GM13976 (cell line): ENCODE data around the gene FCN1.

ENCODE experiments used
- DNase-seq: peaks from one replicate; pipeline ENCODE4 v3.0.0; 2012; ENCODE audit warnings: low spot score
- in situ Hi-C: fragments of 300-500 bp; cut with MboI; formaldehyde crosslinking; loops from one replicate; pipeline ENCODE4 v1.12.0; 2022; ENCODE audit warnings: low sequenced_read_pairs, mixed read lengths, inconsistent platforms; ENCODE audit not compliant: unreplicated experiment
- TF ChIP-seq, protein P1 (sequence below): IDR thresholded peaks from 2 replicates; pipeline ENCODE4 v1.5.1; 2012; ENCODE audit warnings: borderline replicate concordance, mild to moderate bottlenecking; ENCODE audit not compliant: insufficient read depth; ENCODE audit errors: extremely low read depth, missing control alignments, control extremely low read depth

The FCN1 gene

DNA sequence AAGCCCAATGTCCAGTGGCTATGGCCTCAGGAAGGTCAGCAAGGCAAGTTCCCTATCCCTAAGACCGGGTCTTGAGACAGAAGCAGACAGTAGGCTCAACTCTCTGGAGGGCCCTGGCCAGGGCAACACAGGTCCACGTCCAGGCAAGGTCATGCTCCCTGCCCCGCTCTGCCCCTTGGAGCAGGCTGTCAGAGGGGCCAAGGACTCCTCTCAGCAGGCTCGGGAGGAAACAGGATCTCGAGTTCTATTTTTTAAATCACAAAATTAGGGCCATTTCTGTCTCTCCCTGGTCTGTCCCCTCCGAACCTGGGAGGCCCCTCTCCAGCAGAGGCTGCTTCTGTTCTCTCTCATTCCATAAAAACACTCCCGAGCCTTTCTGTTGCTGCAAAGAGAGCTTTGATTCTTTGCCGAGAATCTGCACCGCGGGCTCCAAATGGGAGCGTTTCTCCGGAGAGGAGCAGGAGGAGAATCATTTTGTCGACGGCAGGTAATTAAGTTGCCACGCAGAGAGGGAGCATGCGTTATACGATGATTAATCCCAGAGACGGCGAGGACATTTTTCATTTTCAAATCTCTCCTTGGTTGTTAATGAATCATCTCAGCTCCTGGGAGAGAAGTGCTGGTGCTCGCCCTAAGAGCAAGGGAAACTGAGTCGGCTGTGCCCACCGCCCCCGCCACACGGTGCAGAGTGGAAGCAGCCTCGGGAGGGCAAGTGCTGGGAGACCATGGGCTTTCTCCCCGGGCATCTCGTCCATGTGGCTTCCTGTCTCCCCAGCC is 24.5 kb upstream of the FCN1 start:
- no peak for DNase-seq
- TF ChIP-seq, protein P1, sequence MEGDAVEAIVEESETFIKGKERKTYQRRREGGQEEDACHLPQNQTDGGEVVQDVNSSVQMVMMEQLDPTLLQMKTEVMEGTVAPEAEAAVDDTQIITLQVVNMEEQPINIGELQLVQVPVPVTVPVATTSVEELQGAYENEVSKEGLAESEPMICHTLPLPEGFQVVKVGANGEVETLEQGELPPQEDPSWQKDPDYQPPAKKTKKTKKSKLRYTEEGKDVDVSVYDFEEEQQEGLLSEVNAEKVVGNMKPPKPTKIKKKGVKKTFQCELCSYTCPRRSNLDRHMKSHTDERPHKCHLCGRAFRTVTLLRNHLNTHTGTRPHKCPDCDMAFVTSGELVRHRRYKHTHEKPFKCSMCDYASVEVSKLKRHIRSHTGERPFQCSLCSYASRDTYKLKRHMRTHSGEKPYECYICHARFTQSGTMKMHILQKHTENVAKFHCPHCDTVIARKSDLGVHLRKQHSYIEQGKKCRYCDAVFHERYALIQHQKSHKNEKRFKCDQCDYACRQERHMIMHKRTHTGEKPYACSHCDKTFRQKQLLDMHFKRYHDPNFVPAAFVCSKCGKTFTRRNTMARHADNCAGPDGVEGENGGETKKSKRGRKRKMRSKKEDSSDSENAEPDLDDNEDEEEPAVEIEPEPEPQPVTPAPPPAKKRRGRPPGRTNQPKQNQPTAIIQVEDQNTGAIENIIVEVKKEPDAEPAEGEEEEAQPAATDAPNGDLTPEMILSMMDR = no peak
- in situ Hi-C loops = no loop called here

DNA sequence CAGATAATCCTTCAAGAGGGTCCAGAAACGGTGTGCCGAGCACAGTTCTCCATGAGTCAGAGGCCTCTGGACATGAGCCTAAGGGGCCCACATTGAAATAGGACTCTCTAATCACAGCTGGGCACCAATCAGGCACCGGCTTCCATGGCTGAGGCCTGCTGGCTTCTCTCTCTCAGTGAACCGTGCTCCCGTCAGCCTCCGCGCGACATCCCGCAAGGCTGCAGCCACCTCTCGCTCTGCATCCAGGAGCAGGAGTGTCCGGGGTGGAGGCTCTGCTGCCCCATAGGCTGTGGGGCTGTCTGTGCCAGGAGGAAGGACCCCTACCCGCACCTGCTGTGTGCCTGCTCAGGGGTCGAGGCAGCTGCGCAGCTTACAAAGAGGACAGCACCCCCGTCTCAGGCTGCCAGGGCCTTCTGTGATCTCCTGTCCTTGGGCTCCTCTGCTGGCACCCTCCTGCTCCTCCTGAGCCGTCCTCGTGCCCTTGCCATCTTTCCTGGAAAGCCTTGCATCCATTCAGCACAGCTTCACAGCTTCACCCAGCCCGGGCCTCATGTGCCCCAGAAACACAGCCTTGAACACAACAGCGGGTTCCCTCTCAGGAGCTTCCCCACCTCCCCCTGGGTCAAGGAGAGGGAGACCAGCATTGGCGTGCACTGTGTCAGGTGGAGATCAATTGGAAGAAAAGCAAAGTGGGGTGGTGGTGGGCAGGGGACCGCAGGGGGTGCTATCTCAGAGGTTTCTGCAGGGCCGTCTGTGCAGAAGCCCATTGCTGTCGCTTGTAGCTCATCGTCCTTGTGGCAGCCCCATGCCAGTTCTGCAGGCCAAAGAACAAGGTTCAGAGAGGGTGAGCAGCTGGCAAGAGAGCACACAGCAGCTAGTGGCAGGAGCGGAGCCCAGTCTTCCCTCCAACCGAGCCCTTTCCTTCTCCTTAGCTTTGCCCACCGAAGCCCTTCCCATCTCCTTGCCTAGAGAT is 22.8 kb upstream of the FCN1 start:
- in situ Hi-C loops = no loop called here
- TF ChIP-seq, protein P1 = no peak
- DNase-seq = no peak

- TF ChIP-seq, protein P1 = no peak
- no peak for DNase-seq
- in situ Hi-C loops = no loop called here
These were observed 22.1 kb upstream of the FCN1 start for GRCh38 chr9:134939836-134940235.

DNA sequence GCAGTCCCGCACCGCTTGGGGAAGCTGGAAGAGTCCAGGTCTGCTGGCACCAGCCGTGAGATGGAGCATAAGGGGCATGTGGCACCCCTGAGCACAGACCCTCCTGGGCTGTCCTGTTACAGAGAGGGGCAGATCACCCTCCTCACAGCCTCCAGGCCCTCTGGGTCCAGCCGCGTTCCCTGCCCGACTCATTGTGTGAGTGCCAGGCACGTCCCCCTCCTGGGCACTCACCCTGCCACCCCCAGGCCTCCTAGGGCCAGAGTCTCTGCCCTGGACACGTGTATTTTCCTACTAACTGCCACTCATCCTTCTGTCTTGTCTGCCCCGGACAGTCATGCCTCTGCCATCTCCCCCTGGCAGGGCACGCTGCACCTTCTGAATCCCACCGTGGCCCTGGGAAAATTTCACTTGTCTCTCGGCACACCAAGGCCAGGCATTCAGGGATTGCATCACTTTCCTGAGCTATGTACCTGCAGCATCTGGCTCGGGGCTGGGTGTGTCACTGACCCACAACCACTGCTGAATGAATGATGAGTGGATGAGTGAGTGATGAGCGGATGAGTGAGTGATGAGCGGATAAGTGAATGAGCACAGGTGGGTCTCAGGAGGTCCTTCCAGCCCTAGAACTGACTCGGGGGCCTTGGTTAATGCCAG is 21.5 kb upstream of the FCN1 start:
- in situ Hi-C loops = no loop called here
- no peak for DNase-seq
- TF ChIP-seq, protein P1 = no peak

GRCh38 chr9:134938346-134939079 is 20.8 kb upstream of the FCN1 start:
- DNase-seq = no peak
- in situ Hi-C loops = no loop called here
- TF ChIP-seq, protein P1 = no peak
